CD4-positive, alpha-beta T cell treated with Interleukin-17A for 1 hour (primary cell): ENCODE measurements around the gene ASCC1.
"Not testable (repeated sequence)": the region's sequence is repeated elsewhere in the genome, so short reads cannot be mapped to it uniquely, and the experiment has no call there.

Experiments
- DNase-seq: peaks from one replicate; pipeline ENCODE4 v3.0.0-alpha.2; 2020

The ASCC1 gene

GRCh38 chr10:72219235-72219814 lies 3.2 kb upstream of the ASCC1 start:
- no peak for DNase-seq

GRCh38 chr10:72218726-72219125 lies 2.6 kb upstream of the ASCC1 start:
- peak; percentile 13 for DNase-seq

- DNase-seq: peak; percentile 14
Measured at GRCh38 chr10:72218325-72218724, 2.2 kb upstream of the ASCC1 start.

- DNase-seq: not testable (repeated sequence)
Measured at GRCh38 chr10:72211832-72212231, 4.2 kb downstream of the ASCC1 start.

GRCh38 chr10:72211381-72211780 lies 4.7 kb downstream of the ASCC1 start:
- not testable (repeated sequence) for DNase-seq

GRCh38 chr10:72208526-72208925 lies 7.5 kb downstream of the ASCC1 start:
- DNase-seq: not testable (repeated sequence)

GRCh38 chr10:72206511-72207229 lies 9.4 kb downstream of the ASCC1 start:
- no peak for DNase-seq

- no peak for DNase-seq
Measured at GRCh38 chr10:72204724-72205123, 11.4 kb downstream of the ASCC1 start.

- no peak for DNase-seq
Measured at GRCh38 chr10:72204296-72204695, 11.8 kb downstream of the ASCC1 start.

GRCh38 chr10:72201293-72201692 lies 14.8 kb downstream of the ASCC1 start:
- DNase-seq: no peak

- no peak for DNase-seq
Measured at GRCh38 chr10:72200883-72201282, 15.2 kb downstream of the ASCC1 start.

GRCh38 chr10:72194949-72195348 lies 21.1 kb downstream of the ASCC1 start:
- DNase-seq: no peak

- no peak for DNase-seq
Measured at GRCh38 chr10:72186982-72187330, 29.1 kb downstream of the ASCC1 start.

GRCh38 chr10:72186258-72186981 lies 29.7 kb downstream of the ASCC1 start:
- no peak for DNase-seq

- DNase-seq: no peak
Measured at GRCh38 chr10:72184156-72184555, 31.9 kb downstream of the ASCC1 start.

- DNase-seq: no peak
Measured at GRCh38 chr10:72177454-72177853, 38.6 kb downstream of the ASCC1 start.

- no peak for DNase-seq
Measured at GRCh38 chr10:72176701-72177100, 39.4 kb downstream of the ASCC1 start.

GRCh38 chr10:72175149-72175548 lies 40.9 kb downstream of the ASCC1 start:
- DNase-seq: no peak

- no peak for DNase-seq
Measured at GRCh38 chr10:72174297-72174662, 41.8 kb downstream of the ASCC1 start.

- DNase-seq: no peak
Measured at GRCh38 chr10:72173619-72174296, 42.3 kb downstream of the ASCC1 start.

GRCh38 chr10:72173262-72173618 lies 42.8 kb downstream of the ASCC1 start:
- no peak for DNase-seq

- DNase-seq: no peak
Measured at GRCh38 chr10:72171175-72171630, 44.9 kb downstream of the ASCC1 start.

- DNase-seq: no peak
Measured at GRCh38 chr10:72170733-72171132, 45.3 kb downstream of the ASCC1 start.

GRCh38 chr10:72170263-72170662 lies 45.8 kb downstream of the ASCC1 start:
- no peak for DNase-seq
